Upper lobe of left lung (tissue), 6 donors: ENCODE measurements around the gene OAF. TPM values are rescaled to one million over a fixed set of nuclear protein-coding genes. Genes with fewer than 3 reads are reported as not detected.
A peak's percentile ranks its signal among the peaks of the same experiment; 100 is the strongest.

Experiments
- ATAC-seq, 2 donors: fragments of 200-7000 bp; cut with Tn5 transposase; one replicate each; pipeline ENCODE4 v1.9.1; 2022; ENCODE audit warnings: mild to moderate bottlenecking in 2 of 2, moderate library complexity in 2 of 2; ENCODE audit not compliant: low FRiP score in 2 of 2
- DNase-seq, 2 donors: peaks; one replicate each; pipeline ENCODE4 v3.0.0-alpha.2; 2019 to 2020
- H3K27ac ChIP-seq, 4 donors: fragments of 200-600 bp; sonication (generic); one replicate each; pipeline ENCODE4 v1.5.1; 2016 to 2019
- H3K27me3 ChIP-seq, 4 donors: fragments of 200-600 bp; sonication (generic); one replicate each; pipeline ENCODE4 v1.5.1; 2017 to 2019
- H3K36me3 ChIP-seq, 4 donors: fragments of 200-600 bp; sonication (generic); one replicate each; pipeline ENCODE4 v1.5.1; 2016 to 2019
- H3K4me1 ChIP-seq, 4 donors: fragments of 200-600 bp; sonication (generic); one replicate each; pipeline ENCODE4 v1.5.1; 2018 to 2019
- H3K4me3 ChIP-seq, 4 donors: fragments of 200-600 bp; sonication (generic); one replicate each; pipeline ENCODE4 v1.5.1; 2017 to 2019; ENCODE audit warnings: mild to moderate bottlenecking in 2 of 4, moderate library complexity in 1 of 4
- H3K9me3 ChIP-seq, 4 donors: fragments of 200-600 bp; sonication (generic); one replicate each; pipeline ENCODE4 v1.5.1; 2018 to 2019
- EP300 ChIP-seq, 4 donors: sonication (generic); formaldehyde crosslinking; IDR thresholded peaks; one replicate each; pipeline ENCODE4 v1.5.1; 2017; ENCODE audit warnings: antibody characterized with exemption in 4 of 4, control low read depth in 2 of 4
- POLR2A ChIP-seq, 4 donors: fragments of 450-650 bp; IDR thresholded peaks; one replicate each; pipeline ENCODE4 v1.5.1; 2016 to 2017; ENCODE audit warnings: antibody characterized with exemption in 4 of 4, mild to moderate bottlenecking in 2 of 4
- POLR2AphosphoS5 ChIP-seq, 2 donors: sonication (generic); formaldehyde crosslinking; IDR thresholded peaks; one replicate each; pipeline ENCODE4 v1.5.1; 2017; ENCODE audit warnings: antibody characterized with exemption in 2 of 2
- WGBS, 2 donors: methylation state at CpG; one replicate each; pipeline ENCODE4 v1.1.5; 2017 to 2018; 5-methylcytosine and 5-hydroxymethylcytosine counted together
- total RNA-seq, 6 donors: library from RNA; depleted of rRNA in 4 of 6; stranded (reverse); fragments of >200 nt in 4 of 6; gene quantifications; one replicate each; pipeline versions ENCODE4 v1.1.0 to v1.2.1, GENCODE V29; 2016 to 2021
- TF ChIP-seq, protein P1 (sequence below), 6 experiments: fragments of 450-650 bp in 4 of 6; fragments of 200-600 bp in 2 of 6; sonication (generic) in 2 of 6; IDR thresholded peaks; one replicate each; pipeline ENCODE4 v1.5.1; 2016 to 2019; ENCODE audit warnings: antibody characterized with exemption in 6 of 6
- donor health status: DM: no; HTN: no; CAD: no; lungs with moderate emphysema.
- donor health status: DM: no; HTN: yes; CAD: no; lungs with severe emphysema.

The OAF gene
- total RNA-seq, 6 donors from 2014 or later: 5.1 to 41.6 (median 8.7) TPM

DNA sequence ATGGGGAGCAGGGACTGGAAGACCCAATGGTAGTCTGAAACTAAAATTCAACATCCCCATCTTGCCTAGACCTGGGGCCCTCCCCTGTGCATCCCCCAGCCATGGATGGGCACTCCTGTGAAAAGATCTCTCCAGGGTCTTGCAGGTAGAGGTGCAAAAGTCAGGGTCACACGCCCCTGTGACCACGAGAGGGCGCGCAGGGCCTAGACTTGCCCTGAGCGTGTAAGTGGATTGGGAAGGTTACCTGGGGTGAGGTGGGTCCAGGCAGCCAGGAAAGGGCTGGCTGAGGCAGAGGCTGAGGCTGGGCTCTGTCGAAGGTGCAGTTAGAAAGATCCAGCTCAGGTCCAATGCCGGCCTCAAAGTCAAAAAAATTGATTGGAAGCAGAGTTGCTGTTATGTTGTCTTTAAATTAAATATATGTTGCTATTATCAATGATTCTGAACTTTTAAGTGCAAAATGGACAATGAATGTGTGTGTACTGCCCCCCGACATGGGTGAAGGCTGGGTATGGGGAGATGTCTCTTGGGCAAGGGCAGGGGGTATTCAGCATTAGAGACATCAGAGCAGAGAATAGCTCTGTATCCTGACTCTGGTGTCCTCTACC is 24.3 kb downstream of the OAF start:
- Histone ChIP-seq H3K4me1 (peaks cover 0 to 5% (median 2%) of the 10 kb centered on the region in 4 donors), H3K27me3 (peaks cover 0 to 5% (median 5%) of the 10 kb centered on the region in 4 donors), H3K27ac (no peak overlapping the region), H3K36me3 (no peaks in the 10 kb centered on the region), H3K4me3 (no peak overlapping the region), H3K9me3 (no peaks in the 10 kb centered on the region)
- TF ChIP-seq POLR2AphosphoS5 (IDR thresholded peaks at IDR 0.05): no peak
- TF ChIP-seq, protein P1, sequence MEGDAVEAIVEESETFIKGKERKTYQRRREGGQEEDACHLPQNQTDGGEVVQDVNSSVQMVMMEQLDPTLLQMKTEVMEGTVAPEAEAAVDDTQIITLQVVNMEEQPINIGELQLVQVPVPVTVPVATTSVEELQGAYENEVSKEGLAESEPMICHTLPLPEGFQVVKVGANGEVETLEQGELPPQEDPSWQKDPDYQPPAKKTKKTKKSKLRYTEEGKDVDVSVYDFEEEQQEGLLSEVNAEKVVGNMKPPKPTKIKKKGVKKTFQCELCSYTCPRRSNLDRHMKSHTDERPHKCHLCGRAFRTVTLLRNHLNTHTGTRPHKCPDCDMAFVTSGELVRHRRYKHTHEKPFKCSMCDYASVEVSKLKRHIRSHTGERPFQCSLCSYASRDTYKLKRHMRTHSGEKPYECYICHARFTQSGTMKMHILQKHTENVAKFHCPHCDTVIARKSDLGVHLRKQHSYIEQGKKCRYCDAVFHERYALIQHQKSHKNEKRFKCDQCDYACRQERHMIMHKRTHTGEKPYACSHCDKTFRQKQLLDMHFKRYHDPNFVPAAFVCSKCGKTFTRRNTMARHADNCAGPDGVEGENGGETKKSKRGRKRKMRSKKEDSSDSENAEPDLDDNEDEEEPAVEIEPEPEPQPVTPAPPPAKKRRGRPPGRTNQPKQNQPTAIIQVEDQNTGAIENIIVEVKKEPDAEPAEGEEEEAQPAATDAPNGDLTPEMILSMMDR (IDR thresholded peaks at IDR 0.05): peak; percentile 60 to 87 (median 70)
- DNase-seq (peak; percentile 81 to 84), ATAC-seq (peak; percentile 54 to 80)
- 12 to 19% methylated on average over 8 of the region's 8 CpGs for WGBS, 2 donors

DNA sequence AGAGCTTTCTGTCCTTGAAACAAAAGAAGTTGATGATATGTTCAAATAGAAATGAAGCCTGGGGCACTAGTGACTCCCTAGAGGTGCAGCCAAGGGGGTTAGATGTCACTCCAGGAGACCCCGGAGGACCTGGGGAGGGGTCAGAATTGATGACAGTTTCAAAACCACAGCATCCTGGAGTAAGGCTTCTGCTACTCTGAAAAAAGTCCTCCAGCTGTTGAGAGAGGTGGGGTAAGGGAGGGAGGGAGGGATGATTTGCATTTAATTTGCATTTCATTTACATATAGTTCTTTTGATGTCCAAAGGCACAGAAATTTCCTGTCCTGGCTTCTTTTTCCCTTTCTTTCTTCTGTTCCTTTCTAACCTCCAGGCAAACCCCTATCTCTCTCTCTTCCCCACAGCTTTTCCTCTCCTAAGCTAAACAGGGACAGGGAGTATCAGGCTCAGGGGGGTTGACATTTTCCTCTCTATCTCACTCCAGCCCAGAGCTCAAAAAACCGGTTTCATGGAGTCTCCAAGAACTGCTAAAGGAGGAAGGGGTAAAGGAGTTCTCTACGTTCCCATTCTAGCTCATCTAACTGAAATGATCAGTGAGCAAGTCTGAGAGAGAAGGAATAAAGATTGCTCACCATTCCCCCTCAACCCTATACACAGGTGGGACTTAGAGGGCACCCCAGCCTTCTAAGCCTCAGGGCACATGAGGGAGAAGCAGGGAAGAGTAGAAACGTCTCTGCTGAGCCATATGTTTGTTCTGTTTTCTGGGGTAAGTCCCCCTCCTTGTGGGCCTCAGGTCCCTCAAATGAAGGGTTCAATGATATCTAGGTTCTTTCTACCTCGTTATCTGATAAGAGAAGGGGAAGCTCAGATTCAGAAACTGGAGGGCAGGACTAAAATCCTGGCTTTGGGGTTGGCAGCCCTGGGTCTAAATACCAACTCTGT is 25.6 kb downstream of the OAF start:
- TF ChIP-seq POLR2A (IDR thresholded peaks at IDR 0.05): no peak
- DNase-seq: no peak
- Histone ChIP-seq H3K27ac (no peak overlapping the region), H3K4me3 (no peak overlapping the region), H3K27me3 (peaks cover 0 to 8% (median 7%) of the 10 kb centered on the region in 4 donors), H3K4me1 (peaks cover 0 to 10% (median 5%) of the 10 kb centered on the region in 4 donors), H3K36me3 (no peaks in the 10 kb centered on the region), H3K9me3 (no peaks in the 10 kb centered on the region)
- ATAC-seq: no peak
- WGBS, 2 donors: 41 to 45% methylated on average over 5 of the region's 5 CpGs

DNA sequence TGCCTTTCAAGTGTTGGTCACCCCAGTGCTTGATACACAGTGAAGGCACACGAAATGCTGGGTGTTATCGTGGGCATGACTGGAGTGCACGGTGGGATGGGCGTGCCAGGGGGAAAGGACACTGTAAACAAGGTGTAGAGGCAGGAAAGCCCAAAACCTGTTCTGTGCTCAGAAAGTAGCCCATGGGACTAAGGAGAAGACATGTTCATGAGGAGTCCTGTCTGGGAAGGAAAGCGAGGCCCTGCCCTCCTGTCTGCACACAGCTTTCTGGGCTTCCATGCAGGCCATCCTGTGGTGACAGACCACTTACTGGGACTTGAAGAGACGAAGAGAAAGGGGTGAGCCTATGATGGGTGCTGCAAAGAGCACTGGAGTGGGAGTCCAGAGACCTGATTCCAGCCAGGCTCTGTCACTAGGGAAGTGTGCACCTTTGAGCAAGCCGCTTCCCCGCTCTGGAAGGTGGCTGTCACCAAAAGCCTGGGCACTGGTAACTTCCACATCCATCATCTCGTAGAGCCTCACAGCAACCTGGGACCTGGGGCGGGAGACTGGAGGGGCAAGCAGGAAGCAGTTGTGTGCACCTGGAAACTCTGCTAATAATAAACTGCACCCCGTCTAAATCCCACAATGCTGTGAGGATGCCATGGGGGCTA is 28.3 kb downstream of the OAF start:
- H3K9me3 ChIP-seq: no peaks in the 10 kb centered on the region
- TF ChIP-seq, protein P1 (IDR thresholded peaks at IDR 0.05): no peak
- TF ChIP-seq POLR2AphosphoS5 (IDR thresholded peaks at IDR 0.05): no peak
- TF ChIP-seq POLR2A (IDR thresholded peaks at IDR 0.05): no peak
- TF ChIP-seq EP300 (IDR thresholded peaks at IDR 0.05): no peak
- no peak for ATAC-seq
- no peaks in the 10 kb centered on the region for H3K36me3 ChIP-seq
- no peak for DNase-seq
- H3K27ac ChIP-seq: peak overlapping the region in 1 of 4 donors; percentile 21
- H3K4me1 ChIP-seq: peaks cover 0 to 10% (median 5%) of the 10 kb centered on the region in 4 donors
- WGBS, 2 donors: 71 to 84% methylated on average over 10 to 11 of the region's 11 CpGs
- no peak overlapping the region for H3K4me3 ChIP-seq
- H3K27me3 ChIP-seq: peaks cover 0 to 8% (median 7%) of the 10 kb centered on the region in 4 donors

DNA sequence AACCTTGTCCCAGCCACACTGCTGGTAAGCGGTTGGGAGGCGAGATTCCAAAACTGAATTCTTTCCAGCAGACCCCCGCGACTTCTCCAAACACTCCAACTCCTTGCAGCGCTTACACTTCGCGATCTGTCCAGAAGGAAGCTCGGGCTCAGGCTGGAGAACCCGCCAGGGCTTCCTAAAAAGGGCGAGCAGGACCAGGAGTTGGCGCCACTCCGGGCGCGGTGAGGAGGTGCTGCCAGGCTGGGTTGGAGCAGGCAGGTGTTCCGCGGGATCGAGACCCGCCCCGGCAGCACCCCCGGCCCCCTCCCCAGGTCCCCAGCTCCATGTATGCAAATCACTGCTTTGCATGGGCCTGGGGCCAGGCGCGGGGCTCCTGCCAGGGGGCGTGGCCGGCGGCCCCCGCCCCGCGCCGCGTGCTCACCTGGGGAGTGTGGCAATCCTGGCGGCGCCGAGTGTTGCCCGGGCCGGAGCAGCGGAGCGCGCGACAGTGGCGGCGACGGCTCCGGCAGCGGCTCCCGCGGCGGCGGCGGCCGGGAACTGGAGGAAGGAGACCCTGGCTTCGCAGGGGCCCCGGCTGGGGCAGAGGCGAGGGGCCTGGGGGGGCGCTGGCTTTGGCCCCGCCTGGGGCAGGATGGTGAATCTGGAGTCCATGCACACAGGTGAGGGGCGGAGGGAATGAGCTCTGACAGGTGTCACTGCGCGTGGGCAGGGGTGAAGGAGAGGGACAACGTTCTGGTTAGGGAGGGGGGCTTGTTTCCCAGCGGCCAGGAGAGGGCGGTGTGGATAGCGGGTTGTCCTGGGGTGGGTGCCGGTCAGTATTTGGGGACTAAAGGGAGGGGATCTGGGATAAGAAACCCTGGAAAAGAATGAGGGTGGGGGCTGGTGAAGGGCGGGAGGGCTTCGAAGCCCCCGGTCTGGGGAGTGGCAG is 29.1 kb downstream of the OAF start, which contains the start of gene POU2F3:
POU2F3 (plus strand) TSS at position 428 of the 928 bp plus-strand sequence; CDS start at position 632, 204 bp downstream.
- Histone ChIP-seq H3K27ac (peak within 1 kb of the TSS in 2 of 4 donors; percentile 40 to 57), H3K27me3 (peaks cover 0 to 8% (median 7%) of the 10 kb centered on the region in 4 donors), H3K9me3 (no peaks in the 10 kb centered on the region), H3K4me3 (peak within 1 kb of the TSS in 3 of 4 donors; percentile 35 to 43 (median 42)), H3K4me1 (peaks cover 0 to 10% (median 5%) of the 10 kb centered on the region in 4 donors), H3K36me3 (no peaks in the 10 kb centered on the region)
- TF ChIP-seq, protein P1 (IDR thresholded peaks at IDR 0.05): no peak
- TF ChIP-seq EP300 (IDR thresholded peaks at IDR 0.05) (no peak), POLR2A (IDR thresholded peaks at IDR 0.05) (peak in 1 of 4 donors; percentile 37)
- 9 to 29% methylated on average over 10 to 38 of the region's 66 CpGs for WGBS, 2 donors
- ATAC-seq (peak in 1 of 2 donors; percentile 1), DNase-seq (peak; percentile 45 to 90)
